ENCODE results near the gene ANKRD36C.
"Not testable (repeated sequence)": the region's sequence is repeated elsewhere in the genome, so short reads cannot be mapped to it uniquely, and the experiment has no call there.

DNA sequence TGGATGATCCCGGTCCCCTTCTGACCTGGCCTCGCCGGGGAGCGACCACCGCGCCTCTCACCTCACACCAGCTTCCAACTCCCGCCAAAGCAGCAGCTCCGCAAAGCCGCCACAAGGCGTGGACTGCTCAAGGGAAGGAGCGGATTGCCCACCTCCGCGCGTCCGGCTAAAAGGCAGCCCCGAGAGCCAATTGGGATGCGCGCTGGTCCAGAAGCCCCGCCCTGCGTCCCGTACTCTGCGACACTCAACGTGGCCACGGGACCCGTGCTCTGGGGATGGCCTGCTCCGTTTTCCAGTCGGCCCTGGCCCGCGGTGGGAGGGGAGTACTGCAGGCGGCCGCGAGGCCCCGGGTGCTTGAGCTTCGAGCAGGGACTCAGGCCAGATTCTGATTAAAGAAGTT lies 43.2 kb upstream of the ANKRD36C start, which contains the start of gene GPAT2:
- TF ChIP-seq RAD21 (IDR thresholded peaks at IDR 0.05; ENCODE audit: low read length); POLR2A (IDR thresholded peaks at IDR 0.05; ENCODE audit: low read depth, low read length); MXI1 (IDR thresholded peaks at IDR 0.05; ENCODE audit: borderline replicate concordance, low read depth, low read length); RFX5 (IDR thresholded peaks at IDR 0.05; ENCODE audit: low read depth, low read length); BHLHE40 (IDR thresholded peaks at IDR 0.05; ENCODE audit: low read depth, low read length); SMC3 (IDR thresholded peaks at IDR 0.05; ENCODE audit: low read depth, low read length); CEBPB (IDR thresholded peaks at IDR 0.05; ENCODE audit: low read depth, low read length); RCOR1 (IDR thresholded peaks at IDR 0.05; ENCODE audit: insufficient replicate concordance, low read length); FOS (IDR thresholded peaks at IDR 0.05; ENCODE audit: low read depth, low read length): not testable (repeated sequence)
- TF ChIP-seq, protein P1, sequence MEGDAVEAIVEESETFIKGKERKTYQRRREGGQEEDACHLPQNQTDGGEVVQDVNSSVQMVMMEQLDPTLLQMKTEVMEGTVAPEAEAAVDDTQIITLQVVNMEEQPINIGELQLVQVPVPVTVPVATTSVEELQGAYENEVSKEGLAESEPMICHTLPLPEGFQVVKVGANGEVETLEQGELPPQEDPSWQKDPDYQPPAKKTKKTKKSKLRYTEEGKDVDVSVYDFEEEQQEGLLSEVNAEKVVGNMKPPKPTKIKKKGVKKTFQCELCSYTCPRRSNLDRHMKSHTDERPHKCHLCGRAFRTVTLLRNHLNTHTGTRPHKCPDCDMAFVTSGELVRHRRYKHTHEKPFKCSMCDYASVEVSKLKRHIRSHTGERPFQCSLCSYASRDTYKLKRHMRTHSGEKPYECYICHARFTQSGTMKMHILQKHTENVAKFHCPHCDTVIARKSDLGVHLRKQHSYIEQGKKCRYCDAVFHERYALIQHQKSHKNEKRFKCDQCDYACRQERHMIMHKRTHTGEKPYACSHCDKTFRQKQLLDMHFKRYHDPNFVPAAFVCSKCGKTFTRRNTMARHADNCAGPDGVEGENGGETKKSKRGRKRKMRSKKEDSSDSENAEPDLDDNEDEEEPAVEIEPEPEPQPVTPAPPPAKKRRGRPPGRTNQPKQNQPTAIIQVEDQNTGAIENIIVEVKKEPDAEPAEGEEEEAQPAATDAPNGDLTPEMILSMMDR (conservative IDR thresholded peaks at IDR 0.05; ENCODE audit: low read depth, low read length), result not testable (repeated sequence)
- TF ChIP-seq, protein P2, sequence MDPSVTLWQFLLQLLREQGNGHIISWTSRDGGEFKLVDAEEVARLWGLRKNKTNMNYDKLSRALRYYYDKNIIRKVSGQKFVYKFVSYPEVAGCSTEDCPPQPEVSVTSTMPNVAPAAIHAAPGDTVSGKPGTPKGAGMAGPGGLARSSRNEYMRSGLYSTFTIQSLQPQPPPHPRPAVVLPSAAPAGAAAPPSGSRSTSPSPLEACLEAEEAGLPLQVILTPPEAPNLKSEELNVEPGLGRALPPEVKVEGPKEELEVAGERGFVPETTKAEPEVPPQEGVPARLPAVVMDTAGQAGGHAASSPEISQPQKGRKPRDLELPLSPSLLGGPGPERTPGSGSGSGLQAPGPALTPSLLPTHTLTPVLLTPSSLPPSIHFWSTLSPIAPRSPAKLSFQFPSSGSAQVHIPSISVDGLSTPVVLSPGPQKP (IDR thresholded peaks at IDR 0.05; ENCODE audit: borderline replicate concordance, low read depth, low read length), result not testable (repeated sequence)
- TF ChIP-seq, protein P3, sequence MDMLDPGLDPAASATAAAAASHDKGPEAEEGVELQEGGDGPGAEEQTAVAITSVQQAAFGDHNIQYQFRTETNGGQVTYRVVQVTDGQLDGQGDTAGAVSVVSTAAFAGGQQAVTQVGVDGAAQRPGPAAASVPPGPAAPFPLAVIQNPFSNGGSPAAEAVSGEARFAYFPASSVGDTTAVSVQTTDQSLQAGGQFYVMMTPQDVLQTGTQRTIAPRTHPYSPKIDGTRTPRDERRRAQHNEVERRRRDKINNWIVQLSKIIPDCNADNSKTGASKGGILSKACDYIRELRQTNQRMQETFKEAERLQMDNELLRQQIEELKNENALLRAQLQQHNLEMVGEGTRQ (IDR thresholded peaks at IDR 0.05; ENCODE audit: low read depth, low read length), result not testable (repeated sequence)
